Activated CD8-positive, alpha-beta memory T cell treated with anti-CD3 and anti-CD28 coated beads, Interleukin-2, amount 10 ng/mL, durations not matched to agents 7 days and 5 days (primary cell): Measurements from ENCODE around the gene TRAF5. TPM values are rescaled to one million over a fixed set of nuclear protein-coding genes. Genes with fewer than 3 reads are reported as not detected.

Source experiments
- ATAC-seq: fragments of 150-1000 bp; cut with Tn5 transposase; one replicate; pipeline ENCODE4 v1.10.0; 2021; ENCODE audit warnings: moderate library complexity
- CTCF ChIA-PET: fragments of 350-600 bp; sonication (Branson Sonifier 250); formaldehyde crosslinking; loops from one replicate; lab custom pipeline; 2021; ENCODE audit warnings: antibody characterized with exemption; lab: Charles Lee
- DNase-seq: peaks from one replicate; pipeline ENCODE4 v3.0.0-alpha.2; 2020
- H3K27ac Mint-ChIP-seq: one replicate; pipeline ENCODE4 v1.8.0; 2021; ENCODE audit warnings: mild to moderate bottlenecking, mixed read lengths
- H3K27me3 Mint-ChIP-seq: one replicate; pipeline ENCODE4 v1.8.0; 2021; ENCODE audit warnings: mixed read lengths
- H3K36me3 Mint-ChIP-seq: one replicate; pipeline ENCODE4 v1.8.0; 2021; ENCODE audit warnings: mild to moderate bottlenecking, mixed read lengths
- H3K4me1 Mint-ChIP-seq: one replicate; pipeline ENCODE4 v1.8.0; 2021; ENCODE audit warnings: mixed read lengths
- H3K4me3 Mint-ChIP-seq: one replicate; pipeline ENCODE4 v1.8.0; 2021; ENCODE audit warnings: mild to moderate bottlenecking, moderate library complexity, mixed read lengths
- H3K9me3 Mint-ChIP-seq: one replicate; pipeline ENCODE4 v1.8.0; 2022; ENCODE audit warnings: low read depth, mixed read lengths
- total RNA-seq, 2 experiments: library from RNA; stranded (reverse); gene quantifications; one replicate each; pipeline ENCODE4 v1.2.3, GENCODE V29; 2021

TRAF5 gene
- 10 to 100 TPM; 49.7 to 63.2 TPM for total RNA-seq

GRCh38 chr1:211326528-211327345 lies at the start of gene TRAF5:
Gene TRAF5, plus strand, starts transcription at chr1:211326833. Its CDS starts 26,407 bp downstream, at chr1:211353240.
- Mint-ChIP-seq H3K4me1 (peaks cover 67% of the 10 kb centered on the region), H3K4me3 (peak within 1 kb of the TSS; percentile 85), H3K27ac (peak within 1 kb of the TSS; percentile 93), H3K36me3 (peaks cover 17% of the 10 kb centered on the region), H3K9me3 (no peaks in the 10 kb centered on the region), H3K27me3 (no peaks in the 10 kb centered on the region)
- CTCF ChIA-PET, result interaction anchor here (0.7 to 9.8 kb wide), 17 partner anchors 8 to 186 kb away, joined by 3 to 85 read pairs (median 5); no protein-coding TSS in a partner anchor
- ATAC-seq (peak; percentile 46), DNase-seq (peak; percentile 61)

DNA sequence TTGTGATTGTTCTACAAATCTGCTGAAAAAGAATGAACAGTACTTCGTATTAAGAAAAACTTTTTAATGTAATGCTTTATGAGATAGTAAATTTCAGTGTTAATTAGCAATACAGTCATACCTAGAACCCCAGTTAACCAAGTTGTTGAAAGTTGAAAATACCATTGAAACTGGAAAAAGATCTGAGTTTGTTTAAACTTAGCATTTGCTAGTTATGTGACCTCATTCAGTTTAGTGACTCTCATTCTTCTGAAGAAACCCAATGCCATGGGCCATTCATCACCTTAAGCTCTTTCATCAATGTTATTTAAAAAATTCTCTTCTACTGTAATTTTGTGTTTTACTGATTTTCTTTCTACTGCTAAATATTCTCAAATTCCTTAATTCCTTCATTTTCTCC lies 47.3 kb upstream of the TRAF5 start:
- no peaks in the 10 kb centered on the region for H3K4me1 Mint-ChIP-seq
- no peak for ATAC-seq
- H3K36me3 Mint-ChIP-seq, result peaks cover 22% of the 10 kb centered on the region
- DNase-seq, result no peak
- H3K27me3 Mint-ChIP-seq, result no peaks in the 10 kb centered on the region
- CTCF ChIA-PET, result interaction anchor here (0.6 kb wide), 1 partner anchor 197 kb away, joined by 4 read pairs; no protein-coding TSS in a partner anchor
- H3K9me3 Mint-ChIP-seq, result no peaks in the 10 kb centered on the region
- H3K4me3 Mint-ChIP-seq, result no peak overlapping the region
- no peak overlapping the region for H3K27ac Mint-ChIP-seq

DNA sequence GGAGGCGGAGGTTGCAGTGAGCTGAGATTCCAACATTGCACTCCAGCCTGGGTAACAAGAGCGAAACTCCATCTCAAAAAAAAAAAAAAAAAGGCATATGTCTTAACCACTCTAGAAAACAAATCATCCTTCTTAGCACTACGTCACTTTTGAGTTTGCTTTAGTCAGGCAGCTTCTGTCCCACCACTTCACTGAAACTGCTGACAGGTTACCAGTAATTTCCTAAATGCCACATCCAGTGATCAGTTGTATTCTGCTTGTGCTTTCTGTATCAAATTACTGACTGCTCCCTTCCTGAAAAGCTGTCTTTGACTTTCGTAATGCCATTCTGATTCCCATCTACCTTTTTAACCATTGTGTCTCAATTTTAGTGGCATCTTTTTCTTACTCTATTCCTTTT lies 45.7 kb upstream of the TRAF5 start:
- CTCF ChIA-PET, result interaction anchor here (1.6 kb wide), 1 partner anchor 18 kb away, joined by 3 read pairs; no protein-coding TSS in a partner anchor
- H3K4me1 Mint-ChIP-seq, result no peaks in the 10 kb centered on the region
- H3K4me3 Mint-ChIP-seq, result no peak overlapping the region
- no peak for DNase-seq
- no peaks in the 10 kb centered on the region for H3K27me3 Mint-ChIP-seq
- ATAC-seq, result peak; percentile 72
- H3K36me3 Mint-ChIP-seq, result peaks cover 28% of the 10 kb centered on the region
- H3K9me3 Mint-ChIP-seq, result no peaks in the 10 kb centered on the region
- H3K27ac Mint-ChIP-seq, result no peak overlapping the region

DNA sequence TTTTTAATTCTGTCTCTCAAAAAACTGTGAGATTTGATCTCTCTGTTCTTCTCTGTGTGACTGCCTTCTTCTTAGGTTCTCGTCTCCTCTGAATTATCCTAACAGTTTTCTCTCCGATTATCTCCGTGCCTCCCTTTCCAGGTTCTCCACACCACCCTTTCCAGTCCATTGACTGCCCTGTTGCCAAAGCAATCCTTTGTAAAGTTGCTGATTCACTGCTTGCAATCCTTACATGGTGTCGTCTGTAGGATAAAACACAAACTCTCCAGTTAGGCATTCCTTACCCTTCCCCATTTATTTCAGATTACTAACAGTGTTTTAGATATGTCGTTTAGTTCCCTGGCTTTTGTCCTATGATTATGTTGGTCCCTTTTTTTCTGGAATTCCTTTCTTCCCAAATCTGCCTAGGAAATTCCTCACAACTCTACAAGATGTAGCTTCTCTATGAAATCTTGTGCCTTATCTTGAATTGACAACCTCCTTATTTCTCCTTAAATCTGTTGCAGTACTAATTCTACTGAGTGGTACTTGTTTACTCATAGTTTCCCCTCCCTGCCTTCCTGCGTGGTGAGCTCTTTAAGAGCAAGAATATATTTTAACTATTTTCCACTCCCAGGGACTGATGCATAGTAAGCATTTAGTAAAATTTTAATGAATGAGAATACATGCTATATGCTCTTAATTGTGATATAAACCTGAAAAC lies 45.2 kb upstream of the TRAF5 start:
- Mint-ChIP-seq H3K36me3 (peaks cover 26% of the 10 kb centered on the region), H3K9me3 (no peaks in the 10 kb centered on the region), H3K27ac (no peak overlapping the region), H3K4me1 (no peaks in the 10 kb centered on the region), H3K27me3 (no peaks in the 10 kb centered on the region), H3K4me3 (no peak overlapping the region)
- DNase-seq (no peak), ATAC-seq (peak; percentile 49)
- CTCF ChIA-PET, result interaction anchor here (1.6 kb wide), 1 partner anchor 19 kb away, joined by 3 read pairs; no protein-coding TSS in a partner anchor

- no peak overlapping the region for H3K4me3 Mint-ChIP-seq
- H3K9me3 Mint-ChIP-seq, result no peaks in the 10 kb centered on the region
- H3K27me3 Mint-ChIP-seq, result no peaks in the 10 kb centered on the region
- DNase-seq (no peak), ATAC-seq (no peak)
- no peak overlapping the region for H3K27ac Mint-ChIP-seq
- no peaks in the 10 kb centered on the region for H3K4me1 Mint-ChIP-seq
- peaks cover 30% of the 10 kb centered on the region for H3K36me3 Mint-ChIP-seq
- CTCF ChIA-PET, result interaction anchor here (1.6 kb wide), 1 partner anchor 20 kb away, joined by 3 read pairs; no protein-coding TSS in a partner anchor
Observed at GRCh38 chr1:211282023-211282373, 44.6 kb upstream of the TRAF5 start.

- Mint-ChIP-seq H3K4me3 (no peak overlapping the region), H3K27me3 (no peaks in the 10 kb centered on the region), H3K9me3 (no peaks in the 10 kb centered on the region), H3K4me1 (no peaks in the 10 kb centered on the region), H3K27ac (no peak overlapping the region), H3K36me3 (peaks cover 32% of the 10 kb centered on the region)
- ATAC-seq (no peak), DNase-seq (no peak)
- CTCF ChIA-PET, result interaction anchor here (0.8 to 1.7 kb wide), 4 partner anchors 9 to 229 kb away, joined by 3 to 5 read pairs (median 3); no protein-coding TSS in a partner anchor
Observed at GRCh38 chr1:211285196-211285595, 41.4 kb upstream of the TRAF5 start.

- peaks cover 5% of the 10 kb centered on the region for H3K4me1 Mint-ChIP-seq
- ATAC-seq (no peak), DNase-seq (no peak)
- no peaks in the 10 kb centered on the region for H3K27me3 Mint-ChIP-seq
- H3K27ac Mint-ChIP-seq, result no peak overlapping the region
- CTCF ChIA-PET, result no interaction called here
- no peak overlapping the region for H3K4me3 Mint-ChIP-seq
- no peaks in the 10 kb centered on the region for H3K9me3 Mint-ChIP-seq
- peaks cover 47% of the 10 kb centered on the region for H3K36me3 Mint-ChIP-seq
Observed at GRCh38 chr1:211287218-211287617, 39.4 kb upstream of the TRAF5 start.

DNA sequence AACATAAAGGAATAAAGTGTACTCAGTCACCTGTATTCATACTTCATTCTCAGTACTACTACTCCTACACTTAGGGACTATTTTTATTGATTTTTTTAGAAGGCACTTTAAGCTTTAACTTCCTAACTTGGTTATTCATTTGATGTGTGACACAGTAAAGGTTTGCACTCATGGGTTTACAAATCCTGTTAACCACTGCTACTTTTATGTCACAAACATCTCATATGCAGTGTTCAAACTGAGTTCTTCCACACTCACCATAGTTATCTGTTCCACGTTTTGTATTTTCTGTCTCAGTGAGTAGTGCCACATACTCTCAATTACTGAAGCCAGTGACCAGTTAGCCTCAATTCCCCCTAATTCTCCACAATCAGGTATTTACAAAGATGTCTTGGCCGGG lies 34.2 kb upstream of the TRAF5 start:
- Mint-ChIP-seq H3K36me3 (peaks cover 46% of the 10 kb centered on the region), H3K9me3 (no peaks in the 10 kb centered on the region), H3K27me3 (no peaks in the 10 kb centered on the region), H3K4me3 (no peak overlapping the region), H3K4me1 (peaks cover 10% of the 10 kb centered on the region), H3K27ac (no peak overlapping the region)
- DNase-seq (no peak), ATAC-seq (no peak)
- CTCF ChIA-PET, result no interaction called here

DNA sequence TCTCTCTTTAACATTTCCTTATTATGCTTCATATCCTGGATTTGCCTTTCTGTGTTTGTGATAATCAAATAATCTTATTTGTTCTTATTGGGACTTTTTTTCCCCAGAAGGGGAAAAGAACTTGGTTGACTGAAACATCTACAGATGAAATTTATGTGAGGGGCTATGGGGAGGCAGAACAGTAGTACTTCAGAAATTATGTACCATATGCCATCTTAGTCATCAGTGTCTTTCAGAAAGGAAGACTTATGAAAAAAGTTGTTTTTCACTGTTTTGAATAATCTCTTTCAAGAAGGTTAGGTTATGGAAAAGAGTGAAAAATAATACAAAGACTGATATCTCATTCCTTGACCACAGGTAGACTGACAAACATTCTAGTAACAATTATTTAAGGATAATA lies 30.2 kb upstream of the TRAF5 start:
- no peak for DNase-seq
- CTCF ChIA-PET, result no interaction called here
- H3K4me1 Mint-ChIP-seq, result peaks cover 10% of the 10 kb centered on the region
- no peaks in the 10 kb centered on the region for H3K9me3 Mint-ChIP-seq
- no peak overlapping the region for H3K4me3 Mint-ChIP-seq
- no peaks in the 10 kb centered on the region for H3K27me3 Mint-ChIP-seq
- H3K27ac Mint-ChIP-seq, result no peak overlapping the region
- ATAC-seq, result no peak
- peaks cover 52% of the 10 kb centered on the region for H3K36me3 Mint-ChIP-seq

DNA sequence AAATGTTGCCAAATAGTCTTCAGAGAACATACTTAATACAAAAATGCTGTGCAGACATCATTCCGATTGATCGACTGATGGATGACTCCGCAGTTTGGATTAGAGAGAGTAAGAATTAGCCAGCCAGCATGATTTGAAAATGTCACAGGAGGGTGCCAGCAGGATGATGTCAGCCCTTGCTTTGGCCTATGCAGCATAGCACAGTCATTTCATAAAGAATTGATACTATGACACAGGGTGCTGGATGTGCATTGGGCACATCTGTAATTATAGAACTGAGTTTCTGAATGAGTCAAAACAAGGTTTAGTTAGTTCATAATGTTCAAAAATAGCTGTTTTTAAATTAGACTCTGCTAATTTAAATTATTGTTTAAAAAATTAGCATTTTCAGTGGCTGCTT lies 21.6 kb upstream of the TRAF5 start:
- Mint-ChIP-seq H3K9me3 (no peaks in the 10 kb centered on the region), H3K27me3 (no peaks in the 10 kb centered on the region), H3K27ac (peak overlapping the region; percentile 59), H3K4me3 (no peak overlapping the region), H3K36me3 (peaks cover 37% of the 10 kb centered on the region), H3K4me1 (peaks cover 22% of the 10 kb centered on the region)
- ATAC-seq (peak; percentile 94), DNase-seq (peak; percentile 68)
- CTCF ChIA-PET, result interaction anchor here (0.6 to 2.1 kb wide), 2 partner anchors 209 to 856 kb away, joined by 3 to 5 read pairs; no protein-coding TSS in a partner anchor

GRCh38 chr1:211309617-211310016 lies 17.0 kb upstream of the TRAF5 start:
- Mint-ChIP-seq H3K4me3 (no peak overlapping the region), H3K36me3 (peaks cover 34% of the 10 kb centered on the region), H3K4me1 (peaks cover 11% of the 10 kb centered on the region), H3K9me3 (no peaks in the 10 kb centered on the region), H3K27ac (no peak overlapping the region), H3K27me3 (no peaks in the 10 kb centered on the region)
- ATAC-seq, result no peak
- CTCF ChIA-PET, result interaction anchor here (0.7 to 1.8 kb wide), 4 partner anchors 14 to 204 kb away, joined by 3 to 5 read pairs (median 4); no protein-coding TSS in a partner anchor
- no peak for DNase-seq

GRCh38 chr1:211313392-211313791 lies 13.2 kb upstream of the TRAF5 start:
- peaks cover 23% of the 10 kb centered on the region for H3K36me3 Mint-ChIP-seq
- H3K9me3 Mint-ChIP-seq, result no peaks in the 10 kb centered on the region
- H3K27me3 Mint-ChIP-seq, result no peaks in the 10 kb centered on the region
- no peak for ATAC-seq
- no peak overlapping the region for H3K4me3 Mint-ChIP-seq
- DNase-seq, result no peak
- CTCF ChIA-PET, result interaction anchor here (0.8 to 1.0 kb wide), 2 partner anchors 10 to 13 kb away, joined by 3 to 4 read pairs; partner anchors contain the start of gene TRAF5
- H3K4me1 Mint-ChIP-seq, result peaks cover 3% of the 10 kb centered on the region
- H3K27ac Mint-ChIP-seq, result no peak overlapping the region

- no peak for ATAC-seq
- Mint-ChIP-seq H3K27ac (no peak overlapping the region), H3K4me1 (peaks cover 21% of the 10 kb centered on the region), H3K27me3 (no peaks in the 10 kb centered on the region), H3K9me3 (no peaks in the 10 kb centered on the region), H3K36me3 (peaks cover 5% of the 10 kb centered on the region), H3K4me3 (no peak overlapping the region)
- no peak for DNase-seq
- CTCF ChIA-PET, result interaction anchor here (0.9 to 1.2 kb wide), 3 partner anchors 9 to 197 kb away, joined by 3 to 4 read pairs (median 3); no protein-coding TSS in a partner anchor
Observed at GRCh38 chr1:211318576-211319280, 7.9 kb upstream of the TRAF5 start.
